GM19463 (cell line): ENCODE data around the gene OR6K2.

ENCODE experiments used
- ATAC-seq: cut with Tn5 transposase; IDR thresholded peaks from one replicate; pipeline ENCODE4 v1.9.1; 2021; ENCODE audit warnings: mild to moderate bottlenecking, moderate library complexity; ENCODE audit not compliant: unreplicated experiment

The OR6K2 gene

DNA sequence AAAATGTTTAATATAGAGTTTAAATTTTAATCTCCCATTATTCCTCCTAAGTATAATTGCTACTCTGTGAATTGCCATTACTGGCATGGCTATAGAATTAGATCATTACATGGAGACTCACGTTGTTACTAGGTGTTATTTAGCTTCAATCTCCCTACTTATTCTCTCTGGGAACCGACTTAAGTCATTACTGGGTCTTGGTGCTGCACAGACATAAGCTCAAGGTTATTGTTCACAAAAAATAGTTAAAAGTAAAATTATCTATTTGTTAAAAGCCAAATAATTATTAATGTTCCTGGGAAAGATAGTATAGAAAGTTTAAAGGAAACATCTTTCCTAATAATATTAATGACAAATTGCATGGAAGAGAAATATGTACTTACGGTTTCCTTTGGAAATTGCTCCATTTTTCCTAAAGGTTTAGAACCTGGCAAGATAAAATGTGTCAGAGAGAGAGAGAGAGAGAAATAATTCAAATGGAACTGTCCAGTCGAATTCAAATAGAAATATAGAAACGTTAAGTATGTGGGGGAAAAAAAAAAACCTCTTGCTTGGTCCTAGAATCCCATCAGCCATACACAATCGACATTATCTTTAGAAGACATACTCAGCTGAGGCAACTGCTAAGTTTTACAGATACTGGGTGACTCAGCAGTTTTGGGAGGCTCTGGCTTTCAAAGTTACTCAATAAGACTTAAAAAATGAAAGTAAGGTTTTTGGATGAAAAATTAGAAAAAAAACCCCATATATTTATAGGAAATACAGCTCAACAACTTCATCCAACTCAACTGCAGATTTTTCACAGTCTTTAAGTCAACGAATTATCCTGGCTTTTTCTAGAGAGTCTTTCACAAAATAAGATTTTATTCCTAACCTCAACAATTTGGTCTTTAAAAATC is 14.1 kb downstream of the OR6K2 start, which contains the start of gene SPTA1:
Gene SPTA1, minus strand, starts transcription at position 605 of the 899 bp plus-strand sequence. Its CDS starts 198 bp downstream, at position 407.
- ATAC-seq = no peak

DNA sequence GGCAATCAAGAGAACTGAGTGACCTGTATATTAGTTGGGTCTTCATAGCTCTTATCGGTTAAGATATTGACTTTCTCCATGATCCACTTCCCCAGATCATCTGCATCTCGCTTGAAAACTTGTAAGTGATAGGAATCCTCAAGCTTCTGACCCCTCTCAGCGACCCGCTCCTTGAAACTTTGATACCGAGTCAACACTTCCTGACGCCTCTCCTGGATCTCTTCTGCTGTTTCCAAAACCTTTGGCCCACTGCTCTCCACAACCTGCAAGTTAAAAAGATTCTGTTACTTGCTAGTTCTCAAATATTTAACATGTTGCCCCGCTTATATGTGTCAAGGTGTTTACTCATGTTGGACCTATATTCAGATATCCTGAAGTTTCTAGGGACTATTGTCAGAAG is 15.4 kb downstream of the OR6K2 start:
- no peak for ATAC-seq

DNA sequence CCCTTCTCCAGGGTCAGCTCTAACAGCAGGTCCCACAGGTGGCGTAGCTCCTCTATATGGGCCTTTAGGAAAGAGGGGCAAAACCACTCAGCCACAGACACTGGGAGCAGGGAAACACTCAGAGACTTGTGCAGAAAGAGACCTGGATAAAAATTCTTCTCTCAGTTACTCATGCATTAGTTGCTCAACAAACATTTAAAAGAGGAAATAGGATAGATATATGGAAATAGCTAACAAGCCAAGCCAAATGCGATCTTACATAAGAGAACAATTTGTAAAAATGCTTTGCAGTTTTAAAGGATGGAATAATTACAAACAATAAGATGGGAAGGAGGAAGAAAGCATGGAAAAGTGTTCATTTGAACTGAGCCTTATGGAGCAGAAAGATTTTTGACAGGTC is 18.8 kb downstream of the OR6K2 start:
- ATAC-seq = no peak

DNA sequence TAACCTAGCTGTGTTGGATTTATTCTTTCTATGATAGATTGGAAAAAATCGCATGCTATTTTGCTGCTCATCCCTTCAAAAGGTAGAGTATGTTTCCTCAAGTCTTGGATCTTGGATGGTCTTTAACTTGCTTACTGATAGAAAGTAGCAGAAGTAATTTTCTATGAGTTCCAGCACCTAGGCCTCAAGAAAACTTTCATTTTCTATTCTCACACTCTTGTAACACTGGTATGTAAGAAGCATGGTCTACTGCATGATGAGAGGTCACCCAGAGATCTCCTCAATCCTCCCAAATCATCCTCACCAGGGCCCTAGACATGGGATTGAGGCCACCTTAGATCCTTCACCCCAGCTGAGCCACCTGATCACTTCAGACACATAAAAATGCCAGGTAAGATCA is 21.2 kb downstream of the OR6K2 start:
- ATAC-seq = no peak

DNA sequence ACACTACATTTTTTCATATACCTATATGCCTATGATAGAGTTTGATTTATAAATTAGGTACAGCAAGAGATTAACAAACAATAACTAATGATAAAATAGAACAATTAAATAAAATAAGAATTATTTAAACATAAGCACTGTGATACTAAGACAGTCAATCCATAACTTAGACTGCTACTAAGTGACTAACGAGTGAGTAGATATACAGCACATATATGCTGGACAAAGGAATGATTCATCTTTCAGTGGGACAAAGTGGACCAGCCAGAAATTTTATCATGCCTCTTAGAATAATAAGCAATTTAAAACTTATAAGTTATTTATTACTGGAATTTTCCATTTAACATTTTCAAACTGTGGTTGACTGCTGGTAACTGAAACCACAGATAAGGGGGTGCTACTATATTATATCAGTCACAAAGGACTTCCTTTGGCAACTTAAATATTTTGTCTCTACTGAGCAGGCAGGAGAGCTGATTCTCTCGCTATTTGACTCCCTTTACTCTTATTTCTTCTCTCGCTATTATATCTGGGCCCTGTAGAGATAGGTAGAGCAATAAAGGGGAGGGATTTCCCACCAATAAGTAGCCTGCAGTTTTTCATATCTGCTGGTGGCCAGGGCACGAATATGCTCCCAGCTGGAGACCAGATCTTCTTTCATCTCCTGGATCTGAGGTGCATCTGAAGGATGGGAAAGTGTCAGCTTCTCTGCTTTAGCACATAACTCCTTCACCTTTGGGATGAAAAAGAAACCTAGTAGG is 24.7 kb downstream of the OR6K2 start:
- ATAC-seq = no peak

DNA sequence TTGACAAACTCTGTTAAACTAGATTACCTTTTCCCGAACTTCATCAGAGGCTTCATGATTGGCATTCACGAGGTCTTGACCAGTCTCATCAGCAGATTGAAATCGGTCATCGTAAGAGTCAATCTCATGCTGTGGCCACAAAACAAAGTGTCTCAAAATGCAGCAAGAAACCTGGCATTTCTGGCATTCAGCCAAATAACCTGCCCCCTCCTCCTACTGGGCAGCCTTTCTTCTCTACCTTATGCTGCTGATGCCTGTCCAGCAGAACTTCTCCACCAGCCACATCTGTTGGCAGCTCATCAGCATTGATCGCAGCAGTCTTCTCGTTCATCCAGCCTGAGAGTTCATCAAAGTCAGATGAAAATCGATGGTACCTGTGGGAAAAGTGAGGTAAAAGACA is 26.1 kb downstream of the OR6K2 start:
- no peak for ATAC-seq

DNA sequence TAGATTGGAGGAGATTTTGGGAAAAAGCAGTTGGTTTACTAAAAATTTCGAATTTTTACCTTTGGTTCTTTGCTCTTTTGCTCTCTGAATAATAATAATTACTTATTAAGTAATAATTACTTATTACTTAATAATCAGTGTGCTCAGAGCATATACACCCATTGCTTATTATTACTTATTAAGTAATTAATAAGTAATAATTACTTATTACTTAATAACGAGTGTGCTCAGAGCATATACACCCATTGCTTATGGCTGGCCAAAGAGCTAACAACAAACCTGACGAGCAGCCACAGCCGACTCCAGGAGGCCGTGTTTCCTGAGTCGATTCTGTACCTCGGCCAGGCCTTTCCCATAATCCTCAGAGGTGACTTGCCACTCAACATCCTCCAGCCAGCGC is 34.4 kb downstream of the OR6K2 start:
- ATAC-seq = no peak

DNA sequence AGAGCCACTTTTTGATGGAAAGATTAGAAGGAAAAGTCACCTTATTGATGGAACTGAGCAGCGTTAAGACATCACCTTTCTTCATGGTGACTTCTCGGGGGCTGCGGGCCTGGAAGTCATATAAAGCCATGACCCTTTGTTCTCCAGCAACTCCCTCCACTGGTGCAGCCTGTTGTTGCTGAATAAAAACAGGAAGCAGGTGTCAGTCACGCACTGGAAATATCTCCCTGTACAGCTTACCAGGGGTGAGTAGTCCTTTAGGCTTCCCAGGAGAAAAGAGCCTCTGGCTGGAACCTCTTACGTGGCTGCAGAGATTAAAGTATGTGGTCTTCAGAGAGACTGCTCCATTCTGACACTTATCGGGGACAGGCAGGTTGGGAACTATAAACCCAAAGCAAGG is 45.9 kb downstream of the OR6K2 start:
- ATAC-seq = no peak

DNA sequence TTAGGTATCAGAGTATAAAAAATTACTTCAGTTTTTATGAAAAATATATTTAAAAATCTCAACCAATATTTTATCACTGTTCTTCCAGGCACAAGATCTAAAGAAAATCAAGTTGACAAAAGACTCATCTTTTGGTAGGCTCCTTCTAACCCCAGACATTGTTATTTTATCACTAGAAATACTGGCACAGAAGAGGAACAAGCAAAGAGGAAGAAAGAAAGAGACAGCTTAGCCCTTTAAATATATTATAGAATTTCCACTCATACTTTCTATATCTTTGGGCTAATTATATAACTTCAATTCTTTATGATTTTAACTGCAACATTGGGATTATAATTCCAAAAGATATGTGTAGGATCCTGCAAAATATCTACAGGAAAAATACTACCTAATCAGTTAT is 46.4 kb downstream of the OR6K2 start:
- ATAC-seq = no peak

DNA sequence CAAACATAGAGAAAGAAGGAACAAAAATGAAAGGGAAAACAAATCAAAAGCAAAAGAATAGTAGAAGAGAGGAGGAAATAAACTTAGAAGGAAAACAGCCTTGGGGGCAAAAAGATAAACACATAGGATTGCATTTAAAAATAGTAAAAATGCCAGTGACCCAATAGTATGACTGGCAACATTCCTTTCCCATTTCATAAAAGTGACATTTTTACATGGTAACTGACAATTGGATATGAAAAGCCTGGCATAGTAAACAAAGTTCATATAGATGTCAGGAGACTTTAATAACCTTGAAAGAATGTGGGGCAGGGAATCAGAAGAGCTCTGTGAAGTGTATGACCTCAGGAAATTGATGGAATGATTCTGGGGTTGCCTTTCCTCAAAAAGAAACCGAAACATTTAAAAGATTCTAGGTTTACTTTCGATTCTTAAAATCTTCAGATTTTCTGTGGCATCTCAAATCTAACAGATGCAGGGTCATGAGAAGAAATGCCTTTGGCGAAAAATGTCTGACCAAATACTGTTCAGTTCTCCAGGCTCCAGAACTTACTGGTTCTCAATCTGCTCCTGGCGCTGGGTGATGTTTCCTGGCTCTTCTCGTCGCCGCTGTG is 47.6 kb downstream of the OR6K2 start:
- ATAC-seq = no peak
